DMS153 treated with DMSO at 0.1 percent for 48 hours (cell line): ENCODE data around the gene KMT2C.
"Not testable (repeated sequence)": the region's sequence is repeated elsewhere in the genome, so short reads cannot be mapped to it uniquely, and the experiment has no call there.

Experiments
- DNase-seq: peaks from one replicate; lab custom pipeline; 2025; ENCODE audit not compliant: unreplicated experiment; lab: John Stamatoyannopoulos, UW

The KMT2C gene

GRCh38 chr7:152435384-152436110, at the start of gene KMT2C:
KMT2C (minus strand) TSS chr7:152436003; CDS start chr7:152435786, 217 bp downstream.
- DNase-seq: no peak

- no peak for DNase-seq
These were observed 45.3 kb upstream of the KMT2C start for GRCh38 chr7:152481082-152481481.

- no peak for DNase-seq
These were observed 44.9 kb upstream of the KMT2C start for GRCh38 chr7:152480664-152481063.

- no peak for DNase-seq
These were observed 43.8 kb upstream of the KMT2C start for GRCh38 chr7:152479595-152479994.

DNA sequence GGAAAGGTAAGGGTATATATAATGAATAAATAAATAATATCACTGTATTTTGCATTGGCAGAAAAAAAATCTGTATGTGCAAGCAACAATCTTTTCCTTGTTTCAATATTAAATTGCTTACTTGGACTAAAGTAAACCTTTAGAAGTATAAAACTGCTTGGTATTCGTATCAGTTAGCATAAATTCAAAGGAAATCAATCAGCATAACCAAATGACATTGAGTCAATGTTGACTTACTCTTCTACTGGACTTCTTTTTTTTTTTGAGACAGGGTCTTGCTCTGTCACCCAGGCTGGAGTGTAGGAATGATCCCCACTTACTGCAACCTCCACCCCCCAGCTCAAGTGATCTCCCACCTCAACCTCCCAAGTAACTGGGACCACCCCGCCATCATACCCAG, 42.3 kb upstream of the KMT2C start:
- DNase-seq: no peak

GRCh38 chr7:152477079-152477478, 41.3 kb upstream of the KMT2C start:
- DNase-seq: no peak

GRCh38 chr7:152476551-152476950, 40.7 kb upstream of the KMT2C start:
- no peak for DNase-seq

- DNase-seq: not testable (repeated sequence)
These were observed 35.3 kb upstream of the KMT2C start for GRCh38 chr7:152471023-152471620.

- DNase-seq: not testable (repeated sequence)
These were observed 34.6 kb upstream of the KMT2C start for GRCh38 chr7:152470251-152471022.

GRCh38 chr7:152469576-152469975, 33.8 kb upstream of the KMT2C start:
- not testable (repeated sequence) for DNase-seq

GRCh38 chr7:152467225-152467624, 31.4 kb upstream of the KMT2C start:
- DNase-seq: no peak

GRCh38 chr7:152465119-152465387, 29.2 kb upstream of the KMT2C start:
- no peak for DNase-seq

DNA sequence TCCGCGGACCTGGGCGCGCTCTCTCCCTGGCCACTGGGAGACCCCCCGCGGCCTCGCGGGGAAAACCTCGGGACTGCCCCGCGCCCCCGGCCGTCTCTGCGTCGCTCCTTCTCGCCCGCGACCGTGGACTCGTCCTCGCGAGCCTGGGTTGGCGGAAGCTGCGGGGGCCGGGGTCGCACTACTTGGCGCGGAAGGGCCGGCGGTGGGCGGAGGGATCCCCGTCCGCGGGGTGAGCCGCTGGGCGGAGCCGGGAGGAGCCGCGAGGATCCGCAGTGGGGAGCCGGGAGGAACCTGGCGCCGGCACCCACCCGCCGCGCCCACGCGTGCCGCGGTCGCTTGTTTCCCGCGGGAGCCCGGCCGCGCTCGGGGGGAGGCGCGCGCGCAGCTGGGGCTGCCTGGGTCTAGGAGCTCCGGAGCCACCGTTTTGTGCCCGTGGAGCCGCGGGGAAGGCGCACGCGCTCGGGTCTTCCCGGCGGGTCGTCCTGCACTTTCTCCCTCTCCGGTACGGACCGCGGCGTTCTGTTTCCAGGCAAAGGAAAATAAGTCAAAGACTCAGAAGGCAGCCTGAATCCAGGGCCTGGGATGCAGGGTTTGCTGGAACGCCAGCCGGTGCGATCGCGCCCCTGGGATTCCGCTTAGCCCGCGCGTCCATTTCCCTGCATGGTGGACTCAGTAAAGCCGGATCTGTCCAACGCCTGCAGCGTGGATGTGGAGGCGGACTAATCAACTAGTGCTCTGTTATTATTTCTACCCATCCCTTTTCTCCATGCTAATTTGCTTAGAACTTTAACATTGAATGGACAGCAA, 28.7 kb upstream of the KMT2C start:
- DNase-seq: peak; percentile 62

- DNase-seq: peak; percentile 96
These were observed 28.0 kb upstream of the KMT2C start for GRCh38 chr7:152463709-152464311.

GRCh38 chr7:152462995-152463708, 27.3 kb upstream of the KMT2C start:
- DNase-seq: no peak

DNA sequence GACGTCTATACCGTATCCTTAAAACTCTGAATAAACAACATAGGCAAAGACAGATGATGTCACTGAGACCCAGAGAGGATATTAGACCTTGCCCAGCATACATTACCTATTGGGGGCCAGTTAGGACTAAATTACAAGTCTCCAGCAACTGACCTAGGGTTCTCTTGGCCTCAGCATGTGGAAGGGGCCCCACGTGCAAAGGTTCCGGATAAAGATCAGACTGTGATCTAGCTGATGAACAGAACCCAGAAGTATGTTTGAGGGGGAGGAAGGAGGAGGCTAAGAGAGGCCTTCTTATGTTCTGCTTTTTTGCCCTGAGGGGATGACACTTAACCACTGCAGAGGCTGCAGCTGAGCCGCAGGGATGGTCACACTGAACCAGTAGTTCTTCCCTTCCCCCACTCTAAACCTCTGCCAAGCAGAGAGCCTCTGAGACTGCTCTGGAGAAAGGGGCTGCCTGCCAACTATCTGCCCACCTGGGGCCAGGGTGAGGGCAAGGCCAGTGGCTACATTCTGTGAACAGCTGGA, 24.0 kb upstream of the KMT2C start:
- no peak for DNase-seq

- no peak for DNase-seq
These were observed 15.6 kb upstream of the KMT2C start for GRCh38 chr7:152451356-152451755.

- not testable (repeated sequence) for DNase-seq
These were observed 9.7 kb upstream of the KMT2C start for GRCh38 chr7:152445386-152446008.

GRCh38 chr7:152443586-152443985, 7.8 kb upstream of the KMT2C start:
- no peak for DNase-seq
